Measurements from ENCODE around the gene MDN1.

DNA sequence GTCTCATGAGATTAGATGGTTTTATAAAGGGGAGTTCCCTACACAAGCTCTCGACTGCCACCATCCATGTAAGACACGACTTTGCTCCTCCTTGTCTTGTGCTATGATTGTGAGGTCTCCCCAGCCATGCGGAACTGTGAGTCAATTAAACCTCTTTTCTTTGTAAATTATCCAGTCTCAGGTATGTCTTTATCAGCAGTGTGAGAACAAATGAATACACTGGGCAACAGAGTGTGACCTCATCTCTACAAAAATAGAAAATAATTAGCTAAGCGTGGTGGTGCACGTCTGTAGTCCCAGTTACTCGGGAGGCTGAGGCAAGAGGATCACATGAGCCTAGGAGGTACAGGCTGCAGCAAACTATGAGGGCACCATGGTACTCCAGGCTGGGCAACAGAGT, 51.3 kb downstream of the MDN1 start:
- TF ChIP-seq POLR2A (IDR thresholded peaks at IDR 0.05) (no peak), CTCF (IDR thresholded peaks at IDR 0.05) (no peak)
